GM12878 (cell line): ENCODE data around the gene MMP27.

Experiments
- EGR1 ChIP-seq, 2 experiments: IDR thresholded peaks; 1 replicate in 1 of 2; 2 replicates in 1 of 2; pipeline ENCODE4 v1.6.1; 2011 to 2012; ENCODE audit warnings: low read depth in 2 of 2, low read length in 2 of 2, borderline replicate concordance in 1 of 2, mild to moderate bottlenecking in 1 of 2, moderate library complexity in 1 of 2
- EZH2 ChIP-seq: IDR thresholded peaks from 2 replicates; pipeline ENCODE4 v1.6.1; 2012; ENCODE audit warnings: low read depth, mild to moderate bottlenecking, control low read depth, inconsistent platforms, low read length, borderline replicate concordance; ENCODE audit not compliant: control insufficient read depth
- MTA3 ChIP-seq: IDR thresholded peaks from 2 replicates; pipeline ENCODE4 v1.6.1; 2012; ENCODE audit warnings: low read length, inconsistent platforms, borderline replicate concordance
- TCF12 ChIP-seq: IDR thresholded peaks from 2 replicates; pipeline ENCODE4 v1.6.1; 2011; ENCODE audit warnings: low read depth, mild to moderate bottlenecking, low read length

DNA sequence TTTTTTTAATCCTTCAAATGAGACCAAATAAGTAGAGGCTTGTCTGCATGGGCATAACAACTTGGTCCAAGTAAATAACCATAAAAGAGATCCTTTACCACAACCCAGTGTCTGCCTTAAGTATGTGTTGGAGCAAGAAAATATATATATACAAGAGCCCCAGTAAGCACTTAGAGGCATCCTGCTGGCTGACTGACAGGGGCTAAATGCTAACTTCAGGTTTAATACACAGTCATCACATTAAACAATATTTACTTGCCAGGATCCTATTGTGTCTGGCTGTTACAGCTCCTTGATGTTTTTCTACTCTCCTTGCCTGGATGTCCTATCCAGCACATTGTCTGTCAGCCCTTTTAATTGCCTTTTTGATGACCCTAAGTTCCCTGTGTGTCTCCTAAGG is 43.0 kb downstream of the MMP27 start:
- TF ChIP-seq TCF12 (no peak), MTA3 (no peak), EGR1 (IDR thresholded peaks at IDR 0.05; ENCODE audit: borderline replicate concordance in 1 of 2, low read depth in 2 of 2, low read length in 2 of 2) (no peak), EZH2 (no peak)
